ENCODE data around the gene THPO. TPM values are rescaled to one million over a fixed set of nuclear protein-coding genes. Genes with fewer than 3 reads are reported as not detected.
A peak's percentile ranks its signal among the peaks of the same experiment; 100 is the strongest.

Gene THPO
- polyA plus RNA-seq, 5 donors = 1.1 to 2.4 (median 1.7) TPM

DNA sequence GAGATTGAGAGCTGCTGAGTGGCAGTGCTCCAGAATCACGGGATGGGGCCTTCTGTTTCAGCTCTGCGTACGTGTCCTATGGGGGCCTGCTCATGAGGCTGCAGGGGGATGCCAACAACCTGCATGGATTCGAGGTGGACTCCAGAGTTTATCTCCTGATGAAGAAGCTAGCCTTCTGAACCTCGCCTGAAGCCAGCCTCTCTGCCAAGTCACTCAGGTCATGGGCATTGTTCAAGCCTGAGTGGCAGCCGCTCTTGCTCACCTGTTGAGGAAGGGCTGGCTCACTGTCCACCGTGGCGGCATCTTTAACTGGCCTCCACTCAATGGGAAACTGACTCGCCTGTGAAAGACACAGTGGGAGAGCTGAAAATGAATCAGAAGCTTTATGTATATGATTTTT is 9.9 kb downstream of the THPO start:
- no peak for DNase-seq

DNA sequence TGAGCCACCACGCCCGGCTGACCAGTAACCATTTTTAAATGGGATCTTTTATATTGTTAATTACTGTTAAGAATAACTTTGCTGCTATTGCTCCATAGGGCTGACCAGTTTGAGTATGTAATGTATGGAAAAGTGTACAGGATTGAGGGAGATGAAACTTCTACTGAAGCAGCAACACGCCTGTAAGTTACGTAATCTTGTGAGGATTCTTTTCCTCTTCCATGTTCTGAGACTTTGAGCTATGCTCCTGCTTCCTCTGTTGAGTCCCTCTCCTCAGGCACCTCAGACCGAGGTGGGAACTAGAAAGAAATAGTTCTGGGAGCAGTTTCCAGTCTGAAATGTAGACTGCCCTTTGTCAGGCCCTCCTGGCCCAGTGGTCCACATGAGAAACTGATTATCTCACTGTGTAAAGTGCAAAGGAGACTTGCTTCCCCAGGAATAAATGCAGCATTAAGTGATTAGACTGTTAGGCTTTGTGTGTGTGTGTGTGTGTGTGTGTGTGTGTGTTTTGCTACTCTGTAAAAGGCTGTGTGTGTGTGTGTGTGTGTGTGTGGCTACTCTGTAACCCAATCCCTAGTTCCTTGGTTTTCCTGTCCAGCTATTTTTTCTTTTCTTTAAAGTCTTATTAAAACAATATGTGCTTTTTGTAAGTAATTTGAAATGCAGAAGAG is 11.3 kb downstream of the THPO start:
- no peak for DNase-seq

DNA sequence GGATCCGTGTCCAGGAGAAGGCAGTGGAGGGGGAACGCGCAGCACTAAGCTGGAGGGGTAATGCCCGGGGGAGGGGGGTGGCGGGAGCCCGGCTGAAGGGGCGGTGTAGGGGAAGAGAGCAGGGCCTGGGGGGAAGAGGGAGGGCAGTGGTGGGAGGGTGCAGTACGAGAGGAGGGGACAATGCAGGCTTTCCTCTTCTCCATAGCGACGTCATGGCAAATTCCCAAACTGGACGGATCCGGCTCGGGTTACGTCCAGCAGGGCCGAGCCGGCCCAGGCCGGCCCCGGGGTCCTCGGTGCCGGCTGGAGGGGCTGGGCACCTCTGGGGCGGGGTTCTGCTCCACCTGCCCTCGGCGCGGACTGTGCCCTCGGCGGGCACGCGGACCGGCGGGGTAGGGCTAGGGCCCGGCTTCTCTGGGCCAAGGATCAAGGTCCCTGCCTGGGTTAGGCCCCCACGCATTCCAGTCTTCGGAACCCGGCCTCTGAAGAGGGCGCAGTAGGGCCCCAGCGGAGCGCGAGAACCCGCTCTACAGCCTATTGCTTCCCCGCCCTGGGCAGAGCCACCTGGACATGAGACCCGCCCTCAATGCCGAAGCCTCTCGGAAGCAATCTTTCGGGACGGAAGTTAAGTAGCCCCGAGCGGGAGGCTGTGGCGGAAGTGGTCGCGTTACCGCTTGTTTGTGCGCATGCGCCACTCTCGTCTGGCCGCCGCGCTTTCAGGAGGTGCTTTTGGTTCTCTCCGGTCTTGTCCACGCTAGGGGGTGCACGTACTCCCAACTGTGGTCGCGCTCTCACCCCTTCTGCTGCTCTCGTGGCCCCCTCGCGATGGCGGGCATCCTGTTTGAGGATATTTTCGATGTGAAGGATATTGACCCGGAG is 15.1 kb downstream of the THPO start:
- DNase-seq = peak; percentile 96 to 97

DNA sequence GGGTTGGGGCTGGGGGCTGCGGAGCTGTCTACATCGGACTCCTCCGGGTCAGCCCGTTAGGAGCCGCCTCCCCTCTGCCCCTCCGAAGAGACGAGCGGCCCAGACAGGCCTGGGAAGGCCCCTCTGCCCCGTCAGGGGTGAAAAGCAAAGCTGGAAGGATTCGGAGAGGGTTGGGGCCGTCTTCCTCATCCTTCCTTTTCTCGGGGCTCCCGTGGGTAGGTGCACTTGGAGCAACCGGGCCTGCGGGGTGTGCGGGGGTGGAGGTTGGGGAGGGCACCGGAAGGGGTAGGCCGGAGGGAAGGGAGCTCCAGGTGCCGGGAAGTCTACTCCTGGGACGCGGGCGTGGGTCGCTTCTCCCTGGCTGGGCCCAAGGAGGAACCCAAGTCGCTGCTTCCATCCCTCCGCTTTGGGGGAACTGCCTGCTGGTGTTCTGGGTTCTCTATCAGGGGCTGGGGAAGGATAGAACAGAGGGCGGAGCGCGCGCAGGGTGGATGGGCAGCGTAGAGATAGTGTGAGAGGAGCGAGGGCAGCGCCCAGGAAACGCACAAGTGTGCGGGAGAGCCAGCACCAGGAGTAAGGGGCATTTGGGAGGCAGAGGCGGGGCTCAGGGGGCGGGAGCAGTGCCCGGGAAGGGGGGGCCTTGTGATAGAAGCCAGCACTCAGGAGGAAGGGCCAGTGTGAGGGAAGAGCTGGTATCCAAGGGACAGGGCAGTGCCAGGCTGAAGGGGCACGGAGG is 15.9 kb downstream of the THPO start:
- DNase-seq = no peak

DNA sequence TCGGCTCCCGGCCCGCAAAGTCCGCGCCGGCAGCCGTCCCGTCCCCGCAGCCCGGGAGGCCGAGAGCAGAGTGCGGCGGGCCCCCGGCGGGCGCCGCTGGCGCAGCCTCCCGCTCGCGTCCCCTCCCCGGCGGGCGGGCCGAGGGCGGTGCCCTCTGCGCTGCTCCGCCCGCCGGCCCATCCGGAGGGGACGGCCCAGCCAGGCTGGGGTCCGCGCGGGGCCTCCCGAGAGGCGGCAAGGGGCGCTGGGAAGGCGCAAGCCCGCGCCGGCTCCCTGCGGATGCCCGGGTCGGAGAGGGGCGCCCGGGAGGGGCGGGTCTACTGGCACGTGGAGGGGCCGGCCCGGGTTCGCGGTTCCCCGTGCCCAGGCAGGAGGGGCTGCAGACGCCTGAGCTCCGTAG is 16.5 kb downstream of the THPO start, which contains the start of the genes CLCN2 and POLR2H:
Gene CLCN2 (minus strand): TSS at position 74 of the 400 bp plus-strand sequence. CDS start 126 bp downstream, outside the sequence.
Gene POLR2H (plus strand): TSS at position 179 of the 400 bp plus-strand sequence. CDS start 1,783 bp downstream, outside the sequence.
- DNase-seq = peak; percentile 78 to 80

DNA sequence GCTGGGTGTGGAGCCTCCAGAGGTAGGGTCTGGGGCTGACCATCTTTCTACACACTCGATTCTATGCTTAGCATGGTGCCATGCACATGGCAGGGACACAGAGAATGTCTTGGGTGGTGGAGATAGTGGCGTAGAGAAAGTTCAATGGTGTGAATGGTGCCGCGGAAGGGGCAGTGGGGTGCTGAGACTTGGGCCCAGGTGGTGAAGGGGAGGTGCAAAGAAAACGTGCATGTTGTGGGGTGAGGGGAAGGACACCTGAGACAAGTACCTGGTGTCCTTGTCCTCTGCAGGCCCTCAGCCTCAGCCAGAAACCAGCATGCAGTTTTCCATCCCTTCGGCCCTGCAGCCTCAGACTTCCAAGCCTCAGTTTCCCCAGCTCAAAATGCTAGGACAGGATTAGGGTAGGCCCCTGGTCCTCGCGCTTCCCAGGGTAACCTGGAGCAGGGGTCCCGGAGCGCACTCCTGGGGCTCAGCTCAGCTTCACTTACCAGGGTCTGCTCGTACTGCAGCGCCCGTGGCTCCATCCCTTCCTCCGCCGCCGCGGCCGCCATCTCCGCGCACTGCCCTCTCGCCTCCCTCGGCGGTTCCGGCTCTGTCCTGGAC is 17.0 kb downstream of the THPO start:
- no peak for DNase-seq

DNA sequence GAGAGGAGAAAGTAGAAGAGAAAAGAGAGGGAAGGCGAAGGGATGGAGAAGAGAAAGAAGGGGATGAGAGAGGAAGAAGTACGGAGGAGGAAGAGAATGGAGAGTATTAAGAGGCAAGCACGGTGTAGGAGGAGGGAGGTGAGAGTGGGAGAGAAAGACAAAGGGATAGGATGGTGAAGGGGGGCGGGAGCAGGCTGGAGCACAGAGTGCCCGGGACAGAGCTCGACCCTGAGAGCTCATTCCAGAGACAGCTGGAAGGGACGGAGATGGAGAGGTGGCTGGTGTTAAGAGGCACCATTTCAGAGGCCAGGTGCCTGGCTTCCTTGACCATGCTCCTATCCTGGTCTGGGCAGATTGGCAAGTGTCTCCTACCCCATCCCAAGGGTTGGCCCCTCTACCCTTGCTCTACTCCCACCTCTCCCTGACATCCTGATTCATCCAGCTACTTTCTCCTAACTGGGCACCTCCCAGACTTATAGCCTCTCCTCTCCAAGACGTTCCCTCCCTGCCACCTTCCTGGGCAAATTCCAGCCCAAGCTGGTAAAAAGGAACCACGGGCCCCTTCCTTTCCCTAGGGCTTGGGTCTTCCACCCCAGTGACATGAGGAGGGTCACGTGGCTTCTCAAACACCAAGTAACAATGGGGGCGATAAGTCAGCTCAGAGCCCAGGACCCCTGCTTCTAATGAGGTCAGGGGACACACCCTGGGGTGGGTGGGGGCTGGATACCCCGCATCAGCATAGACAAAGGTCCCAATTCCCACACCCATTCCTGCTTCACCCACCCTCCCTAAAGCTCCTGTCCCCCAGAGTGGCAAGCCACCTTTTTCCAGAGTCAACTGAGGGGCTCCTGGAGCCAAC is 17.7 kb downstream of the THPO start:
- no peak for DNase-seq

DNA sequence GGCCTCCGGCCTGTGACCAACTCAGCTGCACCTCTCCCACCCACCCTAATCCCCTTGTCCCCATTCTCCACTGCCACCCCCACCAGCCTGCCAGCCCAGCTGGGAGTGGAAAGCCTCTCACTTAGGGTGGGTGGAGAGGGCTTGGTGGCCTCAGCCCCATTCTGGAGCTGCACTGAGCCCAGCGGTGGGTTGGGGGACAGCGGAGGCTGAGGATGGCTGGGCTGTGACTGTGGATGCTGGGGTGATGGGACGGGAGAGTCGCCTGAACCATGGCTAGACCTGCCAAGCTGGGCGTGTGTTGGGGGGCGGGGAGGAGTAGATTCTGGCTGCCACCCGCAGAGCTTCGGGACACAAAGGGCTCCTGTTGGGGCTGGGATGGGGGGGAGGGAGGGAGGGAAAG is 18.4 kb downstream of the THPO start:
- DNase-seq = no peak

DNA sequence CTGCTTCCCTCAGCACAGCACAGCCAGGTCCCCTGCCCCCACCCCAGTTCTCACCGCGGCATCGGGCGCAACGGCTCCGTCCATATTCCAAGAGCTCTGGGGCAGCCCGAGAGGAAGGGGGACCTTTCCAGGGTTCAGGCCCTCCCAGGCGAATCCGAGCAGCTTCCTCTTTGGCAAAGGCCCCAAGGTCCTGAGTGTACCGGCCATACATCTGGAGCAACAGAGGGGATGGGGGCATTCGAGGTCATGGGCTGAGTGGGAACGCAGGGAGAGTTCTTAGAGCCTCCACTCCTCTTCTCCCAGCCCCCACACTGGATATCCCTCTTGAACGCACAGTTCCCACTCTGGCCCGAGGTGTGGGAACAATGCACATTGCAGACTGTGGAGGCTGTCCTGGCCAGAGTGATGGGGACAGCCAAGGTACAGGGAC is 19.1 kb downstream of the THPO start:
- DNase-seq = no peak

DNA sequence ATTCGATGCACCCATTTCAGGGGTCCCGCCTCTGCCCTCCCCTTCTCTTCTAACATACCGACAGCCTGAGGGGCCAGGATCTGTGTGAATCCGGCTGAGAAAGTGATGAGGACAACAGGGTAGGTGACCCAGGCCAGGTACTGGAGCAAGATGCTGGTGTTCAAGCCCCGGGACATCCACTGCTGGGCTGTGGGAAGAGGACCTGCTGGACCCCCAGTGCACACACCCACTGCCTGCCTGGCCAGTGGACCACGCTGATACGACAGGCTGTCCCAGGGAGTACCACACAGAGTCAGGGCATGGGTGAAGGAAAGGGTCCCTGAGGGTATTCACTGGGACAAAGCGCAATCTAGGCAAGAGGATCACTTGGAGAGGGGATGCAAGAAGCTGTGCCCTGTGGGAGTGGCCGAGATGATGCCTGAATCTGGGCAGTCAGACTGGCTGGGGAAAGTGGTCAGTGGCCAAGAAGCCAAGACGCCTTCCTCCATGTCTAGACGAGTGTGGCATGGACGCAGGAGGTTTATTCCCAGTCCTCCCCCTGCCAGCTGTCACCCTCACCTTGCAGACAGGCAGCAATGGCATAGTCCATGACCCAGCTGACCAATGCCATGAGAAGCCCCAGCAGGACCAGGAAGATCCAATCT is 19.8 kb downstream of the THPO start:
- no peak for DNase-seq

DNA sequence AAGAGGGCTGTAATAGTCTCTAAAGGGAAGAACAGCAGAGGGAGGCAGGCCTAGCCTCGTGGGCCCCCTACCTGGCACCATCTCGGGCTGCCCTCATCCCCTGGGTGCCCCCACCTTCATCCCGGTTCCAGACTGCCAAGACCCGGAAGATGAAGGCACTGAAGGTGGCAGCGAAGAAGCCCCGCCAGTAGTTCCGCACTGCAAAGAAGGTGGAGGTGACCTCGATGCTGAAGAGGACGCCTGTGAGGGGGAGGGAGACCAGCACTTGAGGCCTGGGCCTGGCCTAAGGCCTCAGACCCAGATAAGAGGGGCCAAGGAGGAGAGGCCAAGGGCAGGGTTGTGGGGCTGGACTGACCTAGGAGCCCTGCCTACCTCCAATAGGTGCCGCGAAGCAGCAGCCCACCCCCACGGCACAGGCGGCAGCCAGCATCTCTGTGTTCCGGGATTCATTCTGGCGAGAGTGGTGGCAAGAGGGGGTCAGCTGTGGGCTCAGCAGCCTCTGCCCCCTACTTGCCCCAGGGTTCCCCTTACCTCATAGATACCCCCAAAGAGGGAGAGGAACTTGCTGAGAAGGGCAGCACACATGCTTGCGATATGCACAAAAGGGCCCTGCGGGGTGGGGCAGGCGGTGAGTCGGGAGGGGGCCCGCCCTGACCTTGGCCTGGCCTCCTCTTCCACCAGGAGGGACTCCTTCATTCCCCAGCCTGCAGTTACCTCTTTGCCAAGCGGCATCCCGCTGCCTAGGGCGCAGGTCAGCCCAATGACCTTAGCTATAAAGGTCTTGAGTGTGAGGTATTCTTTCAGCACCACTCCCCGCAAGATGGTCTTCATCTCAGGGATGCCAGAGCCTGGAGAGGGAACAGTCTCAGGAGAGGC is 20.5 kb downstream of the THPO start:
- DNase-seq = no peak

DNA sequence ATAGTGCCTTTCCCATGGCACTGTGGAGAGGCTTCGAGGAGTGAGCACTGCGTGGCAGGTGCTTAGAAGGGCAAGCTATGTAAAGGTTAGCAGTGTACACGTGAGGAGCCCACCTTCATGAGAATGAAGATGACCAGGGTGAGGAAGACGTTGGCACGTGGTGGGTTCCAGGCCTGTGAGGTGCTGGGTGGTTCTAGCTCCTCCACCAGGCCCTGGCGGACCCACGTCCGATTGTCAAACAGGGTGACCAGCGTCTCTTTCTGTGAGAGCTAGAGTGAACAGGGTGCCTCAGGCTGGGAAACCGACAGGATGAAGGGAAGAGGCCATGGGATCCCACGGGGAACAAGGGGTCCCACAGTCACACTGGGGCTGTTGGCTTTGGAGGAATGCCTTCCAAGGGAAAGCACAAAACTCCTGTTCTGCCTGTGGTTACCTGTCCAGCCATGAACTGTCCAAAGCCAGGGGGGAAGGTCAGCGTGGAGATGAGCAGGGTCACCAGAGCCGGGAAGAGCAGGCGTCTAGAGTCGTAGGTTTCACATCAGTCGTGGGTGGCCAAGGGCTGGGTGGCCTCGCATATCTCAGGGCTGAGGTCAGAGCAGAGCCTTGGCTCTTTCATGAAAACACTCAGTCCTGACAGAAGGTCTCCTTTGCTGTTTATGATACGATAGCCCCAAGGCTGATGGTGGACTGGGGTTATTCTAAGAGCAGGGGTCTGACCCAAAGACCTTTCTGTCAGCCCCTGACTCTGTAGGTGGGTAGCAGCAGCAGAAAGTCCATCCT is 22.6 kb downstream of the THPO start:
- DNase-seq = no peak

DNA sequence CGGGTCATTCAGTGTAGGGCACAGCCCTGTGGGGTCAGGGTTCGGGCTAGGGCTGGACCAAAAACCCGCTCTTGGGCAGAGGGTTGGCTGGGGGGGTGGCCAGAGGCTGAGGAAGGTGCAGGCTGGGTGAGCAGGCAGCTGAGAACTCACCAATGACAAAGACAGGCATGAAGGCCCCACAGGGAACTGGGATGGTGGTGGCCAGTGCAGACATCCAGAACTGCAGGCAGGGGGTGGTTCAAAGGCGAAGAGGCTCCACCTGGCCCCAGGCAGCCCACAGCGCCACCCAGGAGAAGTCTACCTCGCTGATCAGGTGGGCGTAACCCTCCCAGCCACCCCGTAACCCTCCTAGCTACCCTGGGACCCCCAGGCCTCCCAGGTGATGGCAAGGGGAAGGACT is 23.3 kb downstream of the THPO start:
- no peak for DNase-seq

DNA sequence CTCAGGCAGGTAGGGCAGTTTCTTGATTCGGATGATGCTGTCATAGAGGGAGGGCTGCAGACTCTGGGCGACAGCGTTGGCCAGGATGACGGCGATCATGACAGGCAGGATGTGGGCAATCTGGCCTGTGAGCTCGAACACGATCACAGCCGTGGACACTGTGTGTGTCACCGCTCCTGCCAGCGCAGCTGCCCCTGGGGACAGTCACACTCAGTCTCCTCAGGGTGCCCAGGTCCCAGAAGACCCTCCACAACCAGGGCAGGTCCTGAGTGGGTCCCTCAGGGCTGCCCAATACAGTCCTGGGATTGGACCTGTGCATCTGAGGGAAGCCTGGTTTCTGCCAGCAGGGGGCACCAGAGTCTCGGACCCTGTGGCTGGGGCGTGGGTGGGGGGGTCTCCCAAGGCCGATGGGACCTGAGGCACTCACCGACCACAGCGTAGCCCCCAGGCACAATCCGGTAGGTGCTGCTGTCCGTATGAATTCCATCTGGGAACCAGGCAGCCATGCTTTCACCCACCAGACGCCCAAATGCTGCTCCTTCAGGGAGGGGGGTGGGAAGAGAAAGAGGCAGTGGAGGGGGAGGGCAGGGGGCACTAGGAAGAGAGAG is 23.8 kb downstream of the THPO start:
- no peak for DNase-seq

DNA sequence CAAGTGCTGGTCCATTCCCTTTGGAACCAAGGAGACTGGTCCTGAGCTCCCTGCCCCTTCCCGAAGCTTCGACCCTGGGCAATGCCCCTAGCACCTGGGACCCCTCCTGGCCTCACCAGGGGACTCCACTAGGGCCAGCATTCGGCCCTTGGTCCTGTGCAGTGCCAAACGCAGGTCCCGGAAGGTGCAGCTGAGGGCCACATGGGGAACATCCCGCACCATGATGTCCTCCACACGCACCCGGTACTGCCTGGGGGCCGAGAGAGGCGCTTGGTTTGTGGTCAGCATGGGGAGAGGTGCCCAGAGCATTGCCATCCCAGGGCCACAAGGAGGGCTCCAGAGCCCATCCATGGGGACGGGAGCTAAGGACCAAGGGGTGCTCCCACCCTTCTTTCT is 24.5 kb downstream of the THPO start:
- DNase-seq = no peak

DNA sequence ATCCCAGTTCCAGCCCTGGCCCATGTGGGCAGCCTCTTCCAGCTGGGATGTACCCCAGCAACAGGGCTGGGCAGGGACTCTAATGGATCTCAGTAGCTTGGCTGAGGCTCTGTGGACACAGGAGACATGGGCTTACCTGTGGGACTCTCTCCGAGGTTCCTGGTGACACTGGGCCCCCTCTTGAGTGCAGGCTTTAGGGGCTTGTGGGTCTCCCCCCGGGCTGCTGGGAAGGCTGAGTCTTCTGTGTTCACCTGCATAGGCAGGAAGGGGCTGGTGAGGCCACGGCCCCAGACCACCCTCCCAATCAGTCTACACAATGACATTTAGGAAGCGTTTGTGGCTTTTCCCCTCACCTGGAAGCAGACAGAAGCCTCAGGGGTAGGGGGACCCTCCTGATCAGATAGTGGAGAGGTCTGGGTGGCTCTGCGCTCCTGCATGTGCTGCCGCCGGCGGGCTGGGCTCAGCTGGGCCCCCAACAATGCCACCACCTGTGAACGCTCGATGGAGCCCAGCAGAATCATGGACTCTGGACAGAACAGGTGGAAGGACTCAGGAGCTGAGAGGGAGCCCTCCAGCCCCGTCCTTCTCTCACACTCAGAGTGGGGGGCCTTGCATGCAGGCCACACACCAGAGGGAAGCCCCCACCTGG is 25.0 kb downstream of the THPO start:
- DNase-seq = no peak

DNA sequence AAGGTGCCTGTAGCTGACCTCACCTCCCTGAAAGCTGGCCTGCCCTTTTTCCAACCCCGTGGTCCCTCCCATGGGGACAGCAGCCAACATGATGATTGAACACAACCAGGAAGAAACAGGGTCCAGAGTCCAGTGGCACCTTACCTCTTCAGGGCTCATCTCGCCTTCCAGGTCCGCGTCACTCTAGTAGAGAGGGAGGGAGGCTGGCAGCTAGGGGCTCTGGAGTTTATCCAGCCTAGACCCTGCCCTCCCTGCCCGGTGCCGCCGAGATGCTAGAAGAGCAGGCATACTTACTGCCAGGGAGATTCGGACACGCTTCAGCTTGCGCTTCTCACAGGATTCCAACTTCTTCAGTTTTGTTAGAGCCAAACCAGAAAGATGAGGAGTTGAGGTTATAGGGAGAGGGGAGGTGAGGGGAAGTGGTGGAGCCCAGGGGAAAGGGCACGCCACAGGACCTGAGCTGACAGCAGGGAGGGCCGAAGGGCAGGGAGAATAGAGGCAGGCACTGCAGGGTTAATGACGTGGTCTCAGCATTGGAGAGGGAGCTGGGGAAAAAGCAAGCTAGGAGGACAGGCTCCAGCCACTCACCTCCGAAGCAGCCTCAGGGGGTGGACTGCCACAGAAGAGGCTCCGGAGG is 25.7 kb downstream of the THPO start:
- no peak for DNase-seq
